Right lobe of liver (tissue), 4 donors: Measurements from ENCODE around the gene OXCT1.

Experiments used
- CTCF ChIP-seq, 4 donors: fragments of 200-600 bp in 3 of 4; fragments of 450-650 bp in 1 of 4; IDR thresholded peaks; one replicate each; pipeline versions ENCODE4 v1.5.1 to v1.8.0; 2016 to 2022; ENCODE audit warnings: antibody characterized with exemption in 4 of 4, mild to moderate bottlenecking in 2 of 4
- POLR2A ChIP-seq: fragments of 450-650 bp; IDR thresholded peaks from one replicate; pipeline ENCODE4 v1.6.1; 2017; ENCODE audit warnings: antibody characterized with exemption, mild to moderate bottlenecking
- donor health status: DM: no; HTN: no; CAD: no.
- donor health status: DM: no; HTN: no; CAD: no.
- donor health status: DM: no; HTN: yes; CAD: no.

- TF ChIP-seq CTCF (IDR thresholded peaks at IDR 0.05), result no peak
- TF ChIP-seq POLR2A, result no peak
Observed at GRCh38 chr5:41875121-41875520, 4.9 kb upstream of the OXCT1 start.
